DND-41 (cell line): Measurements from ENCODE around the gene MYO1E.

Experiments used
- EZH2 ChIP-seq: IDR thresholded peaks from 3 replicates; pipeline ENCODE4 v1.6.1; 2012; ENCODE audit warnings: borderline replicate concordance, low read depth, mild to moderate bottlenecking, moderate library complexity, low read length, inconsistent platforms; ENCODE audit not compliant: severe bottlenecking
- TF ChIP-seq, protein P1 (sequence below): IDR thresholded peaks from 2 replicates; pipeline ENCODE4 v1.5.1; 2012; ENCODE audit warnings: borderline replicate concordance, low read length, moderate library complexity, mild to moderate bottlenecking; ENCODE audit not compliant: poor library complexity, severe bottlenecking; ENCODE audit errors: extremely low read depth

DNA sequence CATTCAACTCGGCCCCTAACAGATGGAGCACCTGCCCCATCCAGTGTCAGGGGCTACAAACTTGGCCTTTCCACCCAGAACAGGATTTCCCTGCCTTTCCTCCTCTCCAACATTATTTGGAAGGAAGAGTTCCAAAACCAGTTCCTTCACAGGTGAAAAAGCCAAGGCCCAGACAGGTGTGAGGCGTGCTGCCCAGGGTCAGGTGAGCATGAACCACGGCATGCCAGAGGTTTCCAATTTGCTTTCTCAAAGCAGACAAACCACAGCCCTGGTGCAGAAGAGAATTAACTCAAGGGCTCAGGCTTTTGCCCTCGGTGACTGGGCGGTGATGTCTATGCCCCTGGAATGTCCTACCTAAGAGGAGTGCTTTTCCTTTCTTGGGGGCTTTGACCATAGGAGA, 122.9 kb downstream of the MYO1E start:
- TF ChIP-seq, protein P1, sequence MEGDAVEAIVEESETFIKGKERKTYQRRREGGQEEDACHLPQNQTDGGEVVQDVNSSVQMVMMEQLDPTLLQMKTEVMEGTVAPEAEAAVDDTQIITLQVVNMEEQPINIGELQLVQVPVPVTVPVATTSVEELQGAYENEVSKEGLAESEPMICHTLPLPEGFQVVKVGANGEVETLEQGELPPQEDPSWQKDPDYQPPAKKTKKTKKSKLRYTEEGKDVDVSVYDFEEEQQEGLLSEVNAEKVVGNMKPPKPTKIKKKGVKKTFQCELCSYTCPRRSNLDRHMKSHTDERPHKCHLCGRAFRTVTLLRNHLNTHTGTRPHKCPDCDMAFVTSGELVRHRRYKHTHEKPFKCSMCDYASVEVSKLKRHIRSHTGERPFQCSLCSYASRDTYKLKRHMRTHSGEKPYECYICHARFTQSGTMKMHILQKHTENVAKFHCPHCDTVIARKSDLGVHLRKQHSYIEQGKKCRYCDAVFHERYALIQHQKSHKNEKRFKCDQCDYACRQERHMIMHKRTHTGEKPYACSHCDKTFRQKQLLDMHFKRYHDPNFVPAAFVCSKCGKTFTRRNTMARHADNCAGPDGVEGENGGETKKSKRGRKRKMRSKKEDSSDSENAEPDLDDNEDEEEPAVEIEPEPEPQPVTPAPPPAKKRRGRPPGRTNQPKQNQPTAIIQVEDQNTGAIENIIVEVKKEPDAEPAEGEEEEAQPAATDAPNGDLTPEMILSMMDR, result no peak
- TF ChIP-seq EZH2, result no peak
